GM21786 (cell line): ENCODE measurements around the gene SLC16A6.
"Not testable (repeated sequence)": the region's sequence is repeated elsewhere in the genome, so short reads cannot be mapped to it uniquely, and the experiment has no call there.

Source experiments
- ATAC-seq: cut with Tn5 transposase; IDR thresholded peaks from one replicate; pipeline ENCODE4 v1.9.1; 2021; ENCODE audit not compliant: unreplicated experiment

Gene SLC16A6

GRCh38 chr17:68314916-68315535 lies 24.1 kb upstream of the SLC16A6 start:
- ATAC-seq, result no peak

GRCh38 chr17:68310152-68310551 lies 19.2 kb upstream of the SLC16A6 start:
- ATAC-seq, result no peak

GRCh38 chr17:68309066-68309670 lies 18.2 kb upstream of the SLC16A6 start:
- not testable (repeated sequence) for ATAC-seq

GRCh38 chr17:68308486-68308885 lies 17.6 kb upstream of the SLC16A6 start:
- ATAC-seq, result not testable (repeated sequence)

GRCh38 chr17:68307443-68307842 lies 16.5 kb upstream of the SLC16A6 start:
- no peak for ATAC-seq

GRCh38 chr17:68306819-68307218 lies 15.9 kb upstream of the SLC16A6 start:
- no peak for ATAC-seq

- ATAC-seq, result no peak
These were observed 14.2 kb upstream of the SLC16A6 start for GRCh38 chr17:68305142-68305541.

- no peak for ATAC-seq
These were observed 13.8 kb upstream of the SLC16A6 start for GRCh38 chr17:68304706-68305105.

- no peak for ATAC-seq
These were observed 11.7 kb upstream of the SLC16A6 start for GRCh38 chr17:68302666-68303065.

- no peak for ATAC-seq
These were observed 11.2 kb upstream of the SLC16A6 start for GRCh38 chr17:68302066-68302564.

- no peak for ATAC-seq
These were observed 10.6 kb upstream of the SLC16A6 start for GRCh38 chr17:68301438-68301959.

GRCh38 chr17:68299817-68300216 lies 8.9 kb upstream of the SLC16A6 start:
- no peak for ATAC-seq

GRCh38 chr17:68298601-68299000 lies 7.7 kb upstream of the SLC16A6 start:
- no peak for ATAC-seq

- ATAC-seq, result no peak
These were observed 6.3 kb upstream of the SLC16A6 start for GRCh38 chr17:68297195-68297594.

GRCh38 chr17:68296217-68297191 lies 5.6 kb upstream of the SLC16A6 start:
- ATAC-seq, result no peak

- ATAC-seq, result no peak
These were observed 4.2 kb upstream of the SLC16A6 start for GRCh38 chr17:68295086-68295485.

GRCh38 chr17:68294617-68295016 lies 3.7 kb upstream of the SLC16A6 start:
- ATAC-seq, result no peak

GRCh38 chr17:68294196-68294555 lies 3.2 kb upstream of the SLC16A6 start:
- ATAC-seq, result no peak

- no peak for ATAC-seq
These were observed 2.7 kb upstream of the SLC16A6 start for GRCh38 chr17:68293490-68294195.

GRCh38 chr17:68292689-68293040 lies 1.7 kb upstream of the SLC16A6 start:
- ATAC-seq, result no peak
